Measurements from ENCODE around the gene ZNF12.

GRCh38 chr7:6642239-6642839 is 64.4 kb downstream of the ZNF12 start:
- TF ChIP-seq, protein P1, sequence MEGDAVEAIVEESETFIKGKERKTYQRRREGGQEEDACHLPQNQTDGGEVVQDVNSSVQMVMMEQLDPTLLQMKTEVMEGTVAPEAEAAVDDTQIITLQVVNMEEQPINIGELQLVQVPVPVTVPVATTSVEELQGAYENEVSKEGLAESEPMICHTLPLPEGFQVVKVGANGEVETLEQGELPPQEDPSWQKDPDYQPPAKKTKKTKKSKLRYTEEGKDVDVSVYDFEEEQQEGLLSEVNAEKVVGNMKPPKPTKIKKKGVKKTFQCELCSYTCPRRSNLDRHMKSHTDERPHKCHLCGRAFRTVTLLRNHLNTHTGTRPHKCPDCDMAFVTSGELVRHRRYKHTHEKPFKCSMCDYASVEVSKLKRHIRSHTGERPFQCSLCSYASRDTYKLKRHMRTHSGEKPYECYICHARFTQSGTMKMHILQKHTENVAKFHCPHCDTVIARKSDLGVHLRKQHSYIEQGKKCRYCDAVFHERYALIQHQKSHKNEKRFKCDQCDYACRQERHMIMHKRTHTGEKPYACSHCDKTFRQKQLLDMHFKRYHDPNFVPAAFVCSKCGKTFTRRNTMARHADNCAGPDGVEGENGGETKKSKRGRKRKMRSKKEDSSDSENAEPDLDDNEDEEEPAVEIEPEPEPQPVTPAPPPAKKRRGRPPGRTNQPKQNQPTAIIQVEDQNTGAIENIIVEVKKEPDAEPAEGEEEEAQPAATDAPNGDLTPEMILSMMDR (IDR thresholded peaks at IDR 0.05): no peak
- TF ChIP-seq POLR2A (IDR thresholded peaks at IDR 0.05): no peak

All from lower leg skin (tissue), 3 donors.